Breast epithelium (tissue), 3 donors: ENCODE measurements around the gene FAM163B.

Experiments used
- POLR2A ChIP-seq: fragments of 450-650 bp; IDR thresholded peaks from one replicate; pipeline ENCODE4 v1.6.1; 2016; ENCODE audit warnings: antibody characterized with exemption, mild to moderate bottlenecking, moderate library complexity
- TF ChIP-seq, protein P1 (sequence below), 3 donors: fragments of 450-650 bp; IDR thresholded peaks; one replicate each; pipeline ENCODE4 v1.5.1; 2016 to 2017; ENCODE audit warnings: antibody characterized with exemption in 3 of 3, mild to moderate bottlenecking in 3 of 3, moderate library complexity in 3 of 3

DNA sequence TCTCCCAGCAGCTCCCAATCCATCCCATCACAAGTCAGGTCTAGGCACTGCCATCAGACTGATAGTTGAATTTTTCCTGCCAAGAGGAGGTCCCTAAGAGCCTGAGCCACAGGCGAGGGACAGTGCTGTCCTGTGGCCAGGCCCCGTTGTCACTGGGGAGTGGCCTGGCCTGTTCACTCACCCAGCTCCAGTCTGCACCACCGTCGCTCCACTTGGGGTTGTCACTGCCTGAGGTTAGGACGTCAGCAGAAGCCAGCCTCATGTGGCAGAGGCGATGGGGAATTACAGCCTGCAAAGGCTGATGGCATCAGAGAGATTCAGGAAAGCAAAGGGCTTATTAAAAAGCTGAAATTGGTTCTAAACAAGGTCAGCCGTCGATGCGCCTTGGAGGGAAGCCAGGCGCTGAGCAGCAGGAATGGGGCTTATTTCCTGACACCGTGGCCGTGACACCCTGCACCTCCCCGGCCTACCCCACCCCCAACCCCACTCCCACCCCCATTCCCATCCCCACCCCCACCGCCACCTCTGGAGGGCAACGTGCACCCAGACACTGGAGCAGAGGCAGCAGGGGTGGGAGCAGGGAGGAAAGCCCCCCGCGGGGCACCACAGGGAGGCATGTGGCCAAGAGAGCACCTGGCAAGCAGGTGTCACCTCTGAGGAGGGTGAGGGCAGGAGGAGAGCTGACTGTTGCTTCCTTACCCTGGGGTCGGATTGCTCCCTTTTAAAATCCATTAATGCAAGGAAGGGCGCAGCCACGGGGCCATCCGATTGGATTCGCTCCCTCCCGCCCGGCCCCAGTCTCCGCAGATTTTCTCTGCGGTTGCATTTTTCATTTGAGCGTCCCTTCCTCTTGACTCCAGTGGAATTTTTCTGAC is 23.9 kb upstream of the FAM163B start:
- TF ChIP-seq POLR2A = no peak
- TF ChIP-seq, protein P1, sequence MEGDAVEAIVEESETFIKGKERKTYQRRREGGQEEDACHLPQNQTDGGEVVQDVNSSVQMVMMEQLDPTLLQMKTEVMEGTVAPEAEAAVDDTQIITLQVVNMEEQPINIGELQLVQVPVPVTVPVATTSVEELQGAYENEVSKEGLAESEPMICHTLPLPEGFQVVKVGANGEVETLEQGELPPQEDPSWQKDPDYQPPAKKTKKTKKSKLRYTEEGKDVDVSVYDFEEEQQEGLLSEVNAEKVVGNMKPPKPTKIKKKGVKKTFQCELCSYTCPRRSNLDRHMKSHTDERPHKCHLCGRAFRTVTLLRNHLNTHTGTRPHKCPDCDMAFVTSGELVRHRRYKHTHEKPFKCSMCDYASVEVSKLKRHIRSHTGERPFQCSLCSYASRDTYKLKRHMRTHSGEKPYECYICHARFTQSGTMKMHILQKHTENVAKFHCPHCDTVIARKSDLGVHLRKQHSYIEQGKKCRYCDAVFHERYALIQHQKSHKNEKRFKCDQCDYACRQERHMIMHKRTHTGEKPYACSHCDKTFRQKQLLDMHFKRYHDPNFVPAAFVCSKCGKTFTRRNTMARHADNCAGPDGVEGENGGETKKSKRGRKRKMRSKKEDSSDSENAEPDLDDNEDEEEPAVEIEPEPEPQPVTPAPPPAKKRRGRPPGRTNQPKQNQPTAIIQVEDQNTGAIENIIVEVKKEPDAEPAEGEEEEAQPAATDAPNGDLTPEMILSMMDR (IDR thresholded peaks at IDR 0.05) = no peak
